GM12873 (cell line): ENCODE data around the gene RAD23B.

Experiments
- CTCF ChIP-seq: IDR thresholded peaks from 2 replicates; pipeline ENCODE4 v1.5.1; 2012; ENCODE audit warnings: low read depth, mild to moderate bottlenecking, moderate library complexity, low read length, control low read depth; ENCODE audit not compliant: insufficient read depth; ENCODE audit errors: missing control alignments

Gene RAD23B

DNA sequence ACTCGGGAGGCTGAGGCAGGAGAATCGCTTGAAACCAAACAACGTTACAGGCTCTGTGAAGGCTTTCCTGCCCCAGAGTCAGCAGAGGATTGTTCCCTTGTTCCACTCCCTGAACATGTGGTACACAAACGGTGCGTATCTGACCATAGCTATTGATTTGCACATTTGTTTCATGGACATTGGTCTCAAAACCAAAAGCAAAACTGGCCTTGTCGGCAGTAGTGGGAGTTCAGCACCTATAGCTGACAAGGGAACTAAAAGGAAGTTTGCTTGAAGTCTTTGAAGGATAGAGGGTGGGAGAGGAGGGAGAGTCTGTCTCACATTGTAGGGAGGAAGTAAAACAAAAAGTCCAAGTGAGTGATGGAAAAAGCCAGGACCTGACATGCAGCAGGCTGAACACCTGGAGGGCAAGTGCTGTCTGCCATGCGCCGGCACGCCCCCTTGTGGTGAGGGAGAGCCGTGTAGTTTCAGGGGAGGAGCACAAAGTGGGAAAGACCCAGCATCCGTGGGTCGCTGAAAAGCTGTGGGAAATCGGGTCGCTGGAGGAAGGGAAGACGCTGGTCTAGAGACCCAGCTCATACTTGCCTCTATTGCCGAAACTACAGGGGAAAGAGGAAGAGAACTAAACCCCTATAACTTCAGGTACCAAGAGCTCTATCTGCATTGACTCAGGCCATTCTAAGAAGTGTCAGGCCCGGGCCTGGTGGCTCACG, 58.0 kb downstream of the RAD23B start:
- peak; percentile 98 for TF ChIP-seq CTCF

DNA sequence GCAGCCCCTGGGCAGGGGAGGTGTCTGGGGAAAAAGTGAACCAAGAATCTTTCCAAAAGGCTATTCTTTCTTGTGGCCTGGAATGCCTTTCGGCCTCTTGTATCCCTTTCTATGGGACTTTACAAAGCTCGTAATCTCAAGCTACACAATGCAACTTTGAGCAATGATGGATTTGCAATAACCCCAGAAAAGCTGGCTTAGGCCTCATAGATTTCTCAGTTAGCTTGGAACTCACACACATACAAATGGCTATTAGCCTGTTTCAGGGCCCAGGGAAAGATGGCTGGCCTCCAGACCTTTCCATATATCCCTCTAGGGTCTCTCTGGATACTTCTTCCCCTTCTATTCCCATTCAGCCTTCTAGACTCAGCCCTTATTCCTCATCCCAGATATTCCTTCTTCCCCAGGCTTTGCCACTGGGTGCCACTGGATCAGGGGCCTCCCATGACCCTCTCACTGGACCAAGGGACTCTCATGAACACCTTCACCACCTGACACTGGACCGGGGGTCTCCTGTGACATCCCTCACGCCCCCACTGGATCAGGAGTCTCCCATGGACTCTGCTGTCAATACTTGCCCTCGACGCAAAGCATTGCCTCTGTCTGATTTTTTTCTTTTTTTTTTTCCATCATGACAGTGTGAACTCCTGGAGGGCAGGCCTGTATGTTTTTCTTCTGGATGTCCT, 59.5 kb downstream of the RAD23B start:
- no peak for TF ChIP-seq CTCF

DNA sequence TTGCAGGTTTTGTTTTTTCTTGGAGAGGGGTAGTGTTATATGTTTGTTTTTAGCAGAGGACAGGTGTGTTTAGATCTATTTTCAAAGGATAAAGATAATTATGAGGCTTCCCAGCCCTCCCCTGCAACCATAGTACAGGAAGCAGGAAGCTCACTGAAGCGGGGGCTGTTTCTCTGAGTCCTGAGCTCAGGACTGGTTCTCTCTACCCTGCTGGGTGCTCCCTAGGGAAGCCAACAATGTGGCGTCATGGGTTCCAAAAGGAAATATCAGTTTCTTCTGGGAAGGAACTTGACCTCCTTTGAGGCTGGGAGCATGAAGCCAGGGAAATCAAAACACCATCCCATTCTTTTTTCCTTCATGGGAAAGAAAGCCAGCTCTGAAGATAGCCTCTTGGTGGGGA, 62.2 kb downstream of the RAD23B start:
- TF ChIP-seq CTCF = no peak

DNA sequence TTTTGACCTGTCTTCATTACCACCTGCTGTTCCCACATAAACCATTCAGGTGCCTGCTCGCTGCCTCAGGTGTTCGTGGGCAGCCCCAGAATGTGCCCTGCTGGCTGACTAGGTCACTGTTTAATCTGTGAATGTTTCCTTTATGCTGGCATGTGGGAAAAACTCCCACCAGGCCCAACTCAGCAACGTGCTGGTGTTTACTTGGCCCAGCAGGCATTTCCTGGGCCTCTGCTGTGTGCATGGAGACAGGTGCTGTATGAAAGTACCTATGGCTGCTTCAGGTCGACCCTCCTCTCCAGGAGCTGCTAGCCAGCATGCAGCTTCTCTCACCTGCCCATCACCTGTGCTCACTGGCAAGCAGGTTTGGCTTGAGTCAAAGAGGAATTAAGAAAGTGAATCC, 65.8 kb downstream of the RAD23B start:
- TF ChIP-seq CTCF = no peak

GRCh38 chr9:107350443-107350842, 67.4 kb downstream of the RAD23B start:
- TF ChIP-seq CTCF = no peak

DNA sequence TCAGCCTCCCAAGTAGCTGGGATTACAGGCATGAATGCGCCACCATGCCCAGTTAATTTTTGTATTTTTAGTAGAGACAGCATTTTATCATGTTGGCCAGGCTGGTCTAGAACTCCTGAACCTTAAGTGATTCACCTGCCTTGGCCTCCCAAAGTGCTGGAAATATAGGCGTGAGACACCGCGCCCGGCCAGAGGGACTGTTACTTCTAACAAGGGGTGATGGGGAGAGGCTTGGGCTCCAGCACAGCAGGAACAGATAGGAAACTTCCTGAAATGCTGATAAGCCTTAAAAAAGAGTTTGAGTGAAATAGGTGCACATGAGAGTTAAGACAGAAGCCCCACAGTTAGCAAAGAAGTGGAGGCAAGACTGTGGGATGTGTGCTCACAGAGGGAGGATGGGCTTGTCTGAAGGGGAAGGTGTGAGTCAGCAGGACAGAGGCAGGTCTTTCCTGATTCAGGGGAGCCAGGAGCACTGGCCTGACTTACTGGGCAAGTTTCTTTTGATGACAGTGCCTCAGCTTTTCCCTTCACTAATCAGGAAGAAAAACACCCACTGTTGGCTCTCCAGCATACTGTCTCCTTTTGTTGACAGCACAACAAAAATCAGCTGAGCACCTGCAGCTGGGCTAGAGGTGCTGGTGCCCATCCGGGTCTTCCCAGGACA, 68.4 kb downstream of the RAD23B start:
- no peak for TF ChIP-seq CTCF

- no peak for TF ChIP-seq CTCF
Observed at GRCh38 chr9:107355394-107355793, 72.3 kb downstream of the RAD23B start.
